ENCODE results near the gene LMAN1L.
A peak's percentile ranks its signal among the peaks of the same experiment; 100 is the strongest.

Gene LMAN1L

GRCh38 chr15:74839526-74840395 lies 27.1 kb downstream of the LMAN1L start:
- DNase-seq, result no peak

DNA sequence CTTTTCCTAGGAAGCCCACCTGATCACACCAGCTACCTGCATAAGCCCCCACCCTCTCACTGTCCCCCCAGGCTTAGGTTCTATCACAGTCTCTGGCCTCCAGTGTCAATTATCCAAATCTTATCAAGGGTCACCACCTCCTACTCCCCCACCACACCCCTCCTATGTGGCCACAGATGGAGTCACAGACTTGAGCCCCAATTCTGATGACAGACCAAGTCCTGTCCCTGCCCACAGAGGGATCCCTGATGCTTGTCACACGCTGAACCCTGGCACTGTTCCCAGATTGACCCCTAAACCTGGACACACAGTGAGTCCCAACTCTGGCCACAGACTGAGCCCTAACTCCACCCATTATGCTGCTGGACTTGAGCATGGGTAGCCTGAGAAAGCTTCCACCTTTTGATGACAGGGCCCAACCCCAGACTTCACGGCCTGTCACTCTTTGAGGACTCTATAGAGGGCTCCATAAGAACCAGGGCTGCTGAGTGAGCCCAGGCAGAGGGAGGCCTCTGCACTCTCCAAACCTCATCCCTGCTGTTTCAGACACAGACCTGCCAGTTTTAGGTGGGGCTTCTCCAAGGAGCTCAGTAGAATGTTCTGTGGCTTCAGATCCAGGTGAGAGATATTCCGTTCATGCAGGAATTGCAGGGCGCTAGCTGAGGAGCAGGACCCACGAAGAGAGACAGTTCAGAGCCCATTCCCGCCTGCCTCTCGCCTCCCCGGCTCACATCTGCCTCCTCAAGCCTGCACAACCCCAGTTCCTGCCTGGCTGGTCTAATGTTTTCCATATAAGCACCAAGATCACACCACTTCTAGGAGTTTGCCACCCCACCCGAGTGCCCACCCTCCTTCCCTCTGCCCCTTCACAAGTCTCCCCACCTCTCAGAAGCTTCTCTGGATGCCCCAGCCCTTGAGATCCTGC lies 28.5 kb downstream of the LMAN1L start:
- DNase-seq, result no peak

- DNase-seq, result no peak
Measured at GRCh38 chr15:74841891-74842373, 29.3 kb downstream of the LMAN1L start.

DNA sequence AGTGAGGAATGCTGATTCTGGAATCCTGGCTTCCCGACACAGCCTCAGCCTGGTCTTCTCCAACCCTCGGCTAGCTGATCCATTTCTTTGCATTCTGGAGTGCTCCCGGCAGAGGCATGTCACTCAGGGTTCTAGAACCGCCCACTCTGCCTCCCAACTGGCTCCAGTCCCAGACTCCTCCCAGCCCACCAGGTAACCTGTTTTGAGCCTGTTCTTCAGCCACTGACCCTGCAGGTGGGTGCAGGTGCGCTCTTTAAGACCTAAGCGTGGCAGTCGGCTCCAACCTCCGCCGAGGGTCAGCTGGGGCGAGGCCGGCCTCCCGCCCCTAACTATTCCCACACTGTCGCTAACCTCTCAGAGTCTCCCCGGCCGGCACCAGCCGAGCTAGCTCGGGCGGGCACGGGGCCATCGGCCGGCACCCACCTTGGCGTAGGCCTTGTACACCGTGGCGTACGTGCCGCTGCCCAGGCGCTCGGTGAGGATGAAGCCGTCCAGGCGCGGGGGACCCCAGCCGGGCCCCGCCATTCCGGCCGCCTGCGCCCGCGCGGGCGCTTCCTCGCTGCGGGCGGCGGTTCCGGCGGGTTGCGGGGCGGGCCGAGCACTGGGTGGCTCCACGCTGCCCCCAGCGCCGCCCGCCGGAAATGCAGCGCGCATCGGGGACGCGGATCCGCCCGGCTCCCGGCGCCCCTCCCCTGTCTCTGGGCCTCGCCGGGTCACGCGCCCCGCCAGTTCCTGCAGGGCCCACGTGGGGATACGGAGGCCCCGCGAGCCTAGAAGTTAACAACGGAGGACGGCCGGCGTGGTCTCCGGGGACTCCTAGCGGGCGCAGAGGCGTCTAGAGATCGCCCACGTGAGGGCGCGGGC lies 30.2 kb downstream of the LMAN1L start, which contains the start of gene ULK3:
ULK3 (minus strand) TSS at position 576 of the 864 bp plus-strand sequence; CDS start at position 525, 51 bp downstream.
- DNase-seq, result peak; percentile 68

DNA sequence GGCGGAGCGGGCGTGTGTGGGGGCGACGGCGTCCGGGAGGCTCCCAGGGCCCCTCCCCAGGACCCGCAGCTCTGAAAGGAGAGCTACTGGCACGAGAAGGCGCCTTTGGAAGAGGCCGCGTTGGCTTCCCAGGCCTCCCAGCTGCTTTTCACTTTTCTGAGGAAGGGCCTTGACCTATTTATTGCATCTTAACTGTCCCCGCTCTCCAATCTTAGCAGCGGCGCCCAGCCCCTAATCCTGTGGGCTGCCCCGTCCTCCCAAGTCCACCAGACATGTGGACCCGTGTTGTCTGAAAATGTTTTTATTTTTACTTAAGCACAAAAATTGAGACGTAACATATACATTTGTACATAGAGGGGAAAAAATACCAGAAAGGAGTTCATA lies 30.8 kb downstream of the LMAN1L start:
- no peak for DNase-seq

DNA sequence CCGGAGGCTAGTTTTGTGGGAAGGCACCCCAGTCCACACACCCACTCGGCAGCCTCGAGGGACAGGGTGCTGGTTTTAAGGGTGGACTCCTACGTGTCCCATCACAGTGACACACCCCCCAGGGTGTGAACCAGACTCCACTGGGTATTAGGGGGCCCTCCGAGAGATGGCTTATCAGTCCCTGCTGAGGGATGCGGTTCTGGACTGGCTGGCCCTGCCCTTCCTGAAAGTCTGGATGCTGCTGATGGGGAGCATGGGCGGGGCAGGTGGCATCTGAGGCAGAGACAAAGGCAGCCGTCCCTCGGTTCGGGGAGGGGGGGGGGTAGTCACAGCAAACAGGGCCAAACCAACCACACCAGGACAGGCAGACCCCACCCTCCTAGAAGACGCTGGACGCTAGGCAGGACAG lies 31.3 kb downstream of the LMAN1L start:
- no peak for DNase-seq

GRCh38 chr15:74844319-74845207 lies 31.9 kb downstream of the LMAN1L start:
- no peak for DNase-seq

DNA sequence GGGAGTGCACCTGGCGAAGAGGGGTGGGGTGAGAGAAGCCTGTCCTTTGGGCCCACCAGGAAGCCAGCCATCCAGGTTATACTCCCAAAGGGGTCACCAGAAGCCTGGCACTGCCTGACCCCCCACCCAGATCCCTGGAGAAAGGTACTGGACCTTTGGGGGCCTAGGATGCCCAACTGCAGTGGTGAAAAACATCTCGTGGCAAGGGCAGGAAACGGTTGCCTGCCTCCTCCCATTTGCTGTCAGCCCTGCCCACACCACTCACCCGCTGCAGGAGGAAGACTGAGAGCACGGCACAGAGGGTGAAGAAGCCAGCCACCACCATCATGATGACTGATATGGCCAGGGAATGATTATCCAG lies 32.6 kb downstream of the LMAN1L start:
- no peak for DNase-seq

GRCh38 chr15:74845581-74845980 lies 32.9 kb downstream of the LMAN1L start:
- DNase-seq, result no peak

GRCh38 chr15:74847432-74847831 lies 34.8 kb downstream of the LMAN1L start:
- no peak for DNase-seq

- no peak for DNase-seq
Measured at GRCh38 chr15:74850393-74850792, 37.8 kb downstream of the LMAN1L start.

DNA sequence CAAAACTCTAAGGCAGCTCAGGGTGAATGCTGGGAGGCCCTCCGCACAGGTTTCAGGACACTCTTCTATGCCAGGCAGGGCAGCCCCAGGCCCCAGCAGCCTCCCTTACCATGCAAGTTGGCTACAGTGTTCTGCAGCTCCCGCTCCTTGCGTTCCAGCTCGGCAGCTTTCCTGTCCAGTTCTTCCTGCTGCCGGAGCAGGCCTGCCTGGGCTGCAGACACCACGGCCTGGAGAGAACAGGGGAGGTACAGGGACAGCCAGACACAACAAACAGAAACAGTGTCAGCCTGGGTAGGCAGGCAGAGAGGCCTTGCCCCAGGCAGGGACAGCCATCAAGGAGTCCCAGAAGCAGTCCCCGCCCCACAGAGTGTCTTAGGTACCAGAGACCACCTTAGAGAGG lies 39.3 kb downstream of the LMAN1L start:
- no peak for DNase-seq

GRCh38 chr15:74854453-74855022 lies 41.9 kb downstream of the LMAN1L start:
- DNase-seq, result no peak

DNA sequence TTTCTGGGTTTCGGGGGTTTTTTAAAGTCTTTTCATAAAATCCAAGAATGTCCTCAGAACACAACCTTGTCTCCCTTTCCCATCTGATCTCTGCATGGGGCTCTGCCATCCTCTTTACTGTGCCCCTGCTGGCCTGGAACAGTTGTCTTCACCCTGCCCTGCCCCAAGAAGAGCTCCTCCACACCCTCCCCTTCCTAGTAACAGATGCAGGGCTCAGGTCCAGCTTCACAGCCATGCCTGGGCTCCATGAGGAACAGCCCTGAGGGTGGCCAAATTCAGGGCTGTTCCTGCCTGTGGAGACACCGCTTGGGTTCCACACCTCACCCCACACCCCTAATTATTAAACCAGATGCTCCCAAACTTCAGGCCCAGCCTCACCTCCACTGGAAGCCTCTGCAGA lies 43.2 kb downstream of the LMAN1L start:
- no peak for DNase-seq

DNA sequence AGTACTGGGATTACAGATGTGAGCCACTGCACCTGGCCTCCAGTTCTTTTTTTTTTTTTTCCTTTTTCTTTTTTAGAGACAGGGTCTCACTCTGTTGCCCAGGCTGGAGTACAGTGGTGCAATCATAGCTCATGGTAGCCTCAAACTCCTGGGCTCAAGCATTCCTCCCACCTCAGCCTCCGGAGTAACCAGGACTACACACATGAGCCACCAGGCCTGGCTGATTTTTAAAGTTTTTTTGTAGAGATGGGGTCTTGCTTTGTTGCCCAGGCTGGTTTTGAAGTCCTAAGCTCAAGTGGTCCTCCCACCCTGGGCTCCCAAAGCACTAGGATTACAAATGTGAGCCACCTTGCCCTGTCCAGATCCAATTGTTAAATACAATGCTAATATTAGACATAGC lies 43.9 kb downstream of the LMAN1L start:
- DNase-seq, result no peak

- DNase-seq, result no peak
Measured at GRCh38 chr15:74857082-74857655, 44.5 kb downstream of the LMAN1L start.

- no peak for DNase-seq
Measured at GRCh38 chr15:74857671-74858368, 45.2 kb downstream of the LMAN1L start.

GRCh38 chr15:74858369-74858740 lies 45.7 kb downstream of the LMAN1L start:
- no peak for DNase-seq

DNA sequence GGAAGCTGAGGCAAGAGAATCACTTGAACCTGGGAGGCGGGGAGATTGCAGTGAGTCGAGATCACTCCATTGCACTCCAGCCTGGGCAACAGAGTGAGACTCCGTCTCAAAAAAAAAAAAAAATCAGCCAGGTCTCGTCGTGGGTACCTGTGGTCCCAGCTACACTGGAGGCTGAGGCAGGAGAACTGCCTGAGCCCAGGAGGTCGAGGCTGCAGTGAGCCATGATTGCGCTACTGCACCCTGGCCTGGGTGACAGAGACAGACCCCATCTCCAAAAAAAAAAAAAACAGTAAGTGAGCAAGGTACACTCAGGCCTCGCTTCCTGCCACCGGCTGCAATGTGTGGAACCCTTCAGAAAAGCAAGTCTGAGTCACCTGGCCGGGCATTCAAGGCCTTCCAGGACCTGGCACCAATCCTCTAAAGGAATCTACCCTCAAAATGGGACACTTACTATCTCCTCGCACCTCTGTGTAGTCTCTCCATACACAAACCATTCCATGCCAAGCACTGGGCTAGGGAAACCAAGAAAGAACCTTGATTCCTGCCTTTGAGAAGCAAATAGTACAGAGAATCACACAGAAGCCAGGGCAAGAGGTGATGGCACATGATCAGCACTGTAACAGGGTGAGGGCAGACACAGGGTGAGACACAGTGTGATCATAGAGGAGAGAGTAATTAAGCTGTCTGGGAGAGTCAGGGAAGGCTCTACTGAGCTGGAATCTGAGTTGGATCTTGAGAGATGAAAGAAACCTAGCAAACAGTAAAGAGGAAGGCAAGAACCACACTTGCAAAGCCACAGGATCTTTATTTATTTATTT lies 50.8 kb downstream of the LMAN1L start:
- no peak for DNase-seq

Data from NCI-H2227 treated with DMSO at 0.1 percent for 48 hours (cell line).